GM23338 (cell line): ENCODE results near the gene TRIO. TPM values are rescaled to one million over a fixed set of nuclear protein-coding genes. Genes with fewer than 3 reads are reported as not detected.

Experiments
- ATAC-seq: fragments of 200-7000 bp; cut with Tn5 transposase; 3 replicates; pipeline ENCODE4 v1.9.1; 2020
- DNase-seq: peaks from one replicate; pipeline ENCODE4 v3.0.0-alpha.2; 2015; ENCODE audit warnings: low spot score
- H2AFZ ChIP-seq: fragments of 200-600 bp; sonication (generic); 2 replicates; pipeline ENCODE4 v1.8.0; 2016; ENCODE audit warnings: antibody characterized with exemption, mild to moderate bottlenecking, moderate library complexity
- H3F3A ChIP-seq: fragments of 200-600 bp; sonication (generic); replicated peaks from 2 replicates; pipeline ENCODE4 v1.8.0; 2017; ENCODE audit warnings: antibody characterized with exemption, mixed run types, low read depth
- H3K27ac ChIP-seq: fragments of 200-600 bp; sonication (generic); 2 replicates; pipeline ENCODE4 v1.6.1; 2016; ENCODE audit warnings: low read depth
- H3K27me3 ChIP-seq: fragments of 200-600 bp; sonication (generic); 2 replicates; pipeline ENCODE4 v1.8.0; 2016; ENCODE audit warnings: mild to moderate bottlenecking, mixed run types, moderate library complexity; ENCODE audit not compliant: insufficient read depth
- H3K36me3 ChIP-seq: fragments of 200-600 bp; sonication (generic); 2 replicates; pipeline ENCODE4 v1.8.0; 2016; ENCODE audit warnings: mild to moderate bottlenecking; ENCODE audit not compliant: insufficient read depth
- H3K4me1 ChIP-seq: fragments of 200-600 bp; sonication (generic); 2 replicates; pipeline ENCODE4 v1.8.0; 2016; ENCODE audit warnings: mild to moderate bottlenecking, moderate library complexity; ENCODE audit not compliant: insufficient read depth
- H3K4me2 ChIP-seq: fragments of 200-600 bp; sonication (generic); 2 replicates; pipeline ENCODE4 v1.7.1; 2017; ENCODE audit warnings: mixed run types
- H3K4me3 ChIP-seq: fragments of 200-600 bp; sonication (generic); 2 replicates; pipeline ENCODE4 v1.6.1; 2016; ENCODE audit warnings: mixed run types
- H3K79me2 ChIP-seq: fragments of 200-600 bp; sonication (generic); replicated peaks from 2 replicates; pipeline ENCODE4 v1.8.0; 2017; ENCODE audit warnings: mild to moderate bottlenecking; ENCODE audit not compliant: insufficient read depth
- H3K9me2 ChIP-seq: fragments of 200-600 bp; sonication (generic); 2 replicates; pipeline ENCODE4 v1.8.0; 2017; ENCODE audit not compliant: insufficient read depth
- H4K20me1 ChIP-seq: fragments of 200-600 bp; sonication (generic); replicated peaks from 2 replicates; pipeline ENCODE4 v1.8.0; 2017; ENCODE audit warnings: mild to moderate bottlenecking; ENCODE audit not compliant: insufficient read depth
- H3K27ac Mint-ChIP-seq: 2 replicates; pipeline ENCODE4 v1.8.0; 2020; ENCODE audit warnings: inconsistent platforms, mild to moderate bottlenecking, moderate library complexity, mixed read lengths
- H3K27me3 Mint-ChIP-seq: 3 replicates; pipeline ENCODE4 v1.8.0; 2022; ENCODE audit warnings: low read depth, mild to moderate bottlenecking, moderate library complexity, mixed read lengths, inconsistent platforms; ENCODE audit not compliant: insufficient read depth, poor library complexity
- H3K36me3 Mint-ChIP-seq: 3 replicates; pipeline ENCODE4 v1.8.0; 2021; ENCODE audit warnings: low read depth, mild to moderate bottlenecking, inconsistent platforms, moderate library complexity, mixed read lengths
- H3K4me1 Mint-ChIP-seq: 3 replicates; pipeline ENCODE4 v1.8.0; 2020; ENCODE audit warnings: mild to moderate bottlenecking, inconsistent platforms, mixed read lengths
- H3K4me3 Mint-ChIP-seq: 3 replicates; pipeline ENCODE4 v1.8.0; 2021; ENCODE audit warnings: moderate library complexity, mild to moderate bottlenecking, inconsistent platforms, mixed read lengths
- H3K9me3 Mint-ChIP-seq: 3 replicates; pipeline ENCODE4 v1.8.0; 2020; ENCODE audit warnings: moderate library complexity, mild to moderate bottlenecking, inconsistent platforms, mixed read lengths
- CREB1 ChIP-seq: fragments of 250-450 bp; sonication (Bioruptor Pico); IDR thresholded peaks from 2 replicates; pipeline ENCODE4 v1.5.0; 2020; ENCODE audit warnings: low read depth, mild to moderate bottlenecking, moderate library complexity
- ETS1 ChIP-seq: IDR thresholded peaks from 2 replicates; pipeline ENCODE4 v1.6.1; 2016; ENCODE audit warnings: antibody characterized with exemption
- EZH2 ChIP-seq: fragments of 200-600 bp; sonication (generic); IDR thresholded peaks from one replicate; pipeline ENCODE4 v1.8.0; 2017; ENCODE audit warnings: antibody characterized with exemption, mild to moderate bottlenecking, low read depth; ENCODE audit not compliant: unreplicated experiment
- EZH2phosphoT487 ChIP-seq: fragments of 200-600 bp; sonication (generic); IDR thresholded peaks from one replicate; pipeline ENCODE4 v1.8.1; 2018; ENCODE audit warnings: antibody characterized with exemption; ENCODE audit not compliant: unreplicated experiment
- JUNB ChIP-seq: IDR thresholded peaks from one replicate; pipeline ENCODE4 v1.6.1; 2016; ENCODE audit warnings: antibody characterized with exemption; ENCODE audit not compliant: unreplicated experiment
- NANOG ChIP-seq: IDR thresholded peaks from 2 replicates; pipeline ENCODE4 v1.6.1; 2016; ENCODE audit warnings: antibody characterized with exemption, borderline replicate concordance
- POLR2AphosphoS5 ChIP-seq: IDR thresholded peaks from 2 replicates; pipeline ENCODE4 v1.6.1; 2016; ENCODE audit warnings: antibody characterized with exemption, low read depth
- REST ChIP-seq: IDR thresholded peaks from one replicate; pipeline ENCODE4 v1.6.1; 2018; ENCODE audit warnings: antibody characterized with exemption; ENCODE audit not compliant: unreplicated experiment
- STAT1 ChIP-seq: IDR thresholded peaks from one replicate; pipeline ENCODE4 v1.6.1; 2016; ENCODE audit warnings: antibody characterized with exemption; ENCODE audit not compliant: unreplicated experiment
- ZNF114 ChIP-seq: fragments of 250-450 bp; sonication (Bioruptor Pico); IDR thresholded peaks from 2 replicates; pipeline ENCODE4 v1.5.0; 2020; ENCODE audit warnings: mild to moderate bottlenecking, moderate library complexity
- ZNF331 ChIP-seq: fragments of 250-450 bp; sonication (Bioruptor Pico); IDR thresholded peaks from 2 replicates; pipeline ENCODE4 v1.5.0; 2020; ENCODE audit warnings: low read depth, mild to moderate bottlenecking, moderate library complexity
- polyA plus RNA-seq: library from polyadenylated mRNA; unstranded; fragments of >200 nt; fragmentation: Nextera tagmentation; extraction: Ambion mirVana; gene quantifications from 2 replicates; pipeline ENCODE4 v1.2.1, GENCODE V29; 2016
- total RNA-seq: library from RNA; depleted of rRNA; stranded (reverse); fragments of >200 nt; shearing (Covaris generic); gene quantifications from 2 replicates; pipeline ENCODE4 v1.2.3, GENCODE V29; 2014
- TF ChIP-seq, protein P1 (sequence below), 2 experiments: fragments of 200-600 bp in 1 of 2; sonication (generic) in 1 of 2; conservative IDR thresholded peaks; 2 replicates each; pipeline versions ENCODE4 v1.5.1 to v1.6.1; 2016 to 2017; ENCODE audit warnings: antibody characterized with exemption in 2 of 2, low read depth in 2 of 2, mild to moderate bottlenecking in 2 of 2, moderate library complexity in 1 of 2

Gene TRIO
- total and polyA plus RNA-seq, 2 experiments from 2014 or later = 13.8 to 113 TPM

DNA sequence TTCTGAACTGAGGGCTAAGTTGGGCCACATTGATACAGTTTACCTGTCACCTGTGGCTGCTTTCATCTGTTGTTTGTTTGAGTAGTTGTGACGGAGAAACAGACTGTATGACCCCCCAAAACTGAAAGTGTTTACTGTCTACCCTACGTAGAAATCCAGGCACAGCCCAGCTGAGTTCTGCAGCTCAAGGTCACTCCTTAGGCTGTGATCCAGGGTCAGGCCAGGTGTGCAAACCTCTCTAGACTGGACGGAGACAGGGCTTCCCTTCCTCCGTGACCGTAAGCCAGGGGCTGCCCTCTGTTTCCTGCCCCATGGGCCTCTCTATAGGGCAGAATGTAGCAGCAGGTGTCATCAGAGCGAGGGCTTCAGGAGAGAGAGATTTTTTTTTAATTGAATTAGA is 230.5 kb downstream of the TRIO start:
- no peak for DNase-seq
- Mint-ChIP-seq H3K36me3 (peaks cover 64% of the 10 kb centered on the region), H3K9me3 (no peaks in the 10 kb centered on the region)

More for the DNA sequence above, 230.5 kb downstream of the TRIO start:
- no peak overlapping the region for H3K4me3 Mint-ChIP-seq
- H3K27me3 ChIP-seq = no peaks in the 10 kb centered on the region
- H3K4me2 ChIP-seq = no peak overlapping the region
- H3K27ac Mint-ChIP-seq = peak overlapping the region; percentile 61
- H3K27me3 Mint-ChIP-seq = peaks cover 2% of the 10 kb centered on the region
- H3F3A ChIP-seq = no peaks in the 10 kb centered on the region
- H3K4me1 ChIP-seq = peaks cover 11% of the 10 kb centered on the region
- peaks cover 15% of the 10 kb centered on the region for H3K4me1 Mint-ChIP-seq
- ATAC-seq = peak; percentile 60
- no peak overlapping the region for H3K4me3 ChIP-seq
- TF ChIP-seq STAT1 = no peak
- TF ChIP-seq POLR2AphosphoS5 = no peak
- no peak for TF ChIP-seq ZNF331 (CRISPR knock-in tag)
- no peak for TF ChIP-seq NANOG
- TF ChIP-seq CREB1 (CRISPR knock-in tag) = no peak
- no peak for TF ChIP-seq JUNB
- TF ChIP-seq, protein P1, sequence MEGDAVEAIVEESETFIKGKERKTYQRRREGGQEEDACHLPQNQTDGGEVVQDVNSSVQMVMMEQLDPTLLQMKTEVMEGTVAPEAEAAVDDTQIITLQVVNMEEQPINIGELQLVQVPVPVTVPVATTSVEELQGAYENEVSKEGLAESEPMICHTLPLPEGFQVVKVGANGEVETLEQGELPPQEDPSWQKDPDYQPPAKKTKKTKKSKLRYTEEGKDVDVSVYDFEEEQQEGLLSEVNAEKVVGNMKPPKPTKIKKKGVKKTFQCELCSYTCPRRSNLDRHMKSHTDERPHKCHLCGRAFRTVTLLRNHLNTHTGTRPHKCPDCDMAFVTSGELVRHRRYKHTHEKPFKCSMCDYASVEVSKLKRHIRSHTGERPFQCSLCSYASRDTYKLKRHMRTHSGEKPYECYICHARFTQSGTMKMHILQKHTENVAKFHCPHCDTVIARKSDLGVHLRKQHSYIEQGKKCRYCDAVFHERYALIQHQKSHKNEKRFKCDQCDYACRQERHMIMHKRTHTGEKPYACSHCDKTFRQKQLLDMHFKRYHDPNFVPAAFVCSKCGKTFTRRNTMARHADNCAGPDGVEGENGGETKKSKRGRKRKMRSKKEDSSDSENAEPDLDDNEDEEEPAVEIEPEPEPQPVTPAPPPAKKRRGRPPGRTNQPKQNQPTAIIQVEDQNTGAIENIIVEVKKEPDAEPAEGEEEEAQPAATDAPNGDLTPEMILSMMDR (conservative IDR thresholded peaks at IDR 0.05; ENCODE audit: low read depth in 2 of 2) = no peak
- TF ChIP-seq ZNF114 (CRISPR knock-in tag) = no peak
- no peak for TF ChIP-seq EZH2
- TF ChIP-seq EZH2phosphoT487 = no peak
- no peak for TF ChIP-seq ETS1
- no peak for TF ChIP-seq REST
- 0 out of 2 replicates have a peak overlapping the region, but pooled peaks have one; percentile 34 for H3K27ac ChIP-seq
- H4K20me1 ChIP-seq = no peaks in the 10 kb centered on the region; the same call in 1 of the 2 replicates
- 0 out of 2 replicates have a peak, but pooled peaks cover 3% of the 10 kb centered on the region for H3K79me2 ChIP-seq
- H3K36me3 ChIP-seq = peaks cover 38% of the 10 kb centered on the region
- H3K9me2 ChIP-seq = no peaks in the 10 kb centered on the region
- H2AFZ ChIP-seq = no peak overlapping the region
